ENCODE results near the gene CYSTM1.

- TF ChIP-seq GLIS3 (CRISPR knock-in tag; IDR thresholded peaks at IDR 0.05): no peak
- no peak for TF ChIP-seq CSRNP3 (CRISPR knock-in tag; IDR thresholded peaks at IDR 0.05)
- TF ChIP-seq ZNF70 (CRISPR knock-in tag; IDR thresholded peaks at IDR 0.05): no peak
- no peak for TF ChIP-seq TSHZ2 (CRISPR knock-in tag; IDR thresholded peaks at IDR 0.05)
- TF ChIP-seq PATZ1 (CRISPR knock-in tag; IDR thresholded peaks at IDR 0.05; ENCODE audit: borderline replicate concordance): no peak
- TF ChIP-seq CSDC2 (CRISPR knock-in tag; IDR thresholded peaks at IDR 0.05): no peak
- TF ChIP-seq ARNTL (CRISPR knock-in tag; IDR thresholded peaks at IDR 0.05; ENCODE audit: borderline replicate concordance, low read depth): no peak
- no peak for TF ChIP-seq TOX (CRISPR knock-in tag; IDR thresholded peaks at IDR 0.05; ENCODE audit: borderline replicate concordance)
- no peak for TF ChIP-seq ESRRG (CRISPR knock-in tag; IDR thresholded peaks at IDR 0.05)
- no peak for TF ChIP-seq RARB (CRISPR knock-in tag; IDR thresholded peaks at IDR 0.05)
Measured at GRCh38 chr5:140258873-140259272, 83.9 kb downstream of the CYSTM1 start.
